Measurements from ENCODE around the gene MAN2C1.

MAN2C1 gene

DNA sequence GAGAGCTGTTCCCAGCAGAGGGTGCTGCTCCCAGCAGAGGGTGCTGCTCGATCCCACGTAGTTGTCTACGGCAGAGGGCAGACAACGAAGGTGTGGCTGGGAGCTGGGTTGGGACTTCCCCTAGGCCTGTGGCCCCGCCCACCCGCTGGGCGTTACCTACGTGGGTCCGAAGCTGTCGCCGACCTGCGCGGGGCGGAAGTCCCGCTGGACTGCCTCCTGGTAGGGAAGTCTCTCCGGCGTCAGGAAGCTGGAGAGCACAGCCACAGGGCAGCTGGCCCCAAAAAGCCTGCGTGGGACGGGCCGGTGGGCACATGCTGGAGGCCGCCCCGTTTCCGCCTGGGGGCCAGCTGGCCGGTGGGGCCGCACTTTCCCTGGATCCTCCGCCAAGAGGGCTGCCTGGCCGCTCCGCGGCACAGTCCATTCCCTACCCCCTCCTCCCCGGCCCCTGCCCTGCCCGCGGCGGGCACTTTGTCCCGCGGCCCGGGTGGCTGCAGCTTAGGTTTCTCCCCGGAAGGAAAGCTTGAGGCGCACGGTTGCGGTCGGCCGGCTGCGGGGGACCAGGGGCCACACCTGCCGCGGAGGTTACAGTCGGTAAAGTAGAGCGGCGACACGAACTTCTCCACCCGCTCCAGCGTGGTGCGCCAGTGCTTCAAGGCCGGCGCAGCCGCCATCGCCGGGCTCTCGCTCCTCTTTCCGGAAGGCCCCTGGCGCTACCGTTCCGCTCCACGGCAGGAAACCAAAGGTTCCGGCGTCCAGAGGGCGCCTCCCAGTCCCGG, at the start of gene MAN2C1:
TSS of gene MAN2C1 (minus strand) at position 695 of the 776 bp plus-strand sequence. CDS start at position 671, 24 bp downstream.
- Histone ChIP-seq H4K20me1 (ENCODE audit: low read depth, low read length) (no peaks in the 10 kb centered on the region), H3K36me3 (ENCODE audit: low read length) (0 out of 2 replicates have a peak, but pooled peaks cover 2% of the 10 kb centered on the region), H2AFZ (ENCODE audit: low read depth, low read length, severe bottlenecking) (peak within 1 kb of the TSS; percentile 68), H3K9me3 (ENCODE audit: insufficient read depth, low read length) (no peaks in the 10 kb centered on the region), H3K9me2 (replicated peaks; ENCODE audit: insufficient read depth, low read length) (no peaks in the 10 kb centered on the region), H3F3A (ENCODE audit: insufficient read depth) (peaks cover 28% of the 10 kb centered on the region), H3K79me2 (ENCODE audit: insufficient read depth, low read length) (no peaks in the 10 kb centered on the region), H3K4me2 (ENCODE audit: low read depth, low read length, poor library complexity, severe bottlenecking) (peak within 1 kb of the TSS; percentile 85), H3K27ac (ENCODE audit: low read depth, low read length) (peak within 1 kb of the TSS; percentile 86), H3K4me3 (ENCODE audit: insufficient read depth, low read length, poor library complexity, severe bottlenecking) (peak within 1 kb of the TSS; percentile 71), H3K27me3 (ENCODE audit: low read length) (no peaks in the 10 kb centered on the region), H3K9ac (ENCODE audit: low read length) (peak within 1 kb of the TSS; percentile 76)
- peak; percentile 81 for TF ChIP-seq CTCF (IDR thresholded peaks at IDR 0.05; ENCODE audit: insufficient read depth, low read length, poor library complexity, severe bottlenecking)
- TF ChIP-seq EZH2phosphoT487 (conservative IDR thresholded peaks at IDR 0.05; ENCODE audit: low read length), result no peak

- H4K20me1 ChIP-seq (ENCODE audit: low read depth, low read length), result no peaks in the 10 kb centered on the region
- H3K9ac ChIP-seq (ENCODE audit: low read length), result no peak overlapping the region
- H2AFZ ChIP-seq (ENCODE audit: low read depth, low read length, severe bottlenecking), result no peak overlapping the region
- H3K27ac ChIP-seq (ENCODE audit: low read depth, low read length), result no peak overlapping the region
- H3K4me3 ChIP-seq (ENCODE audit: insufficient read depth, low read length, poor library complexity, severe bottlenecking), result no peak overlapping the region
- no peak for TF ChIP-seq CTCF (IDR thresholded peaks at IDR 0.05; ENCODE audit: insufficient read depth, low read length, poor library complexity, severe bottlenecking)
- no peaks in the 10 kb centered on the region for H3K27me3 ChIP-seq (ENCODE audit: low read length)
- no peaks in the 10 kb centered on the region for H3K9me2 ChIP-seq (replicated peaks; ENCODE audit: insufficient read depth, low read length)
- H3K36me3 ChIP-seq (ENCODE audit: low read length), result peaks cover 31% of the 10 kb centered on the region; the same call in 1 of the 2 replicates
- H3K79me2 ChIP-seq (ENCODE audit: insufficient read depth, low read length), result 0 out of 2 replicates have a peak, but pooled peaks cover 3% of the 10 kb centered on the region
- H3K9me3 ChIP-seq (ENCODE audit: insufficient read depth, low read length), result no peaks in the 10 kb centered on the region
- H3F3A ChIP-seq (ENCODE audit: insufficient read depth), result no peaks in the 10 kb centered on the region
- no peak overlapping the region for H3K4me2 ChIP-seq (ENCODE audit: low read depth, low read length, poor library complexity, severe bottlenecking)
Observed at GRCh38 chr15:75416584-75416983, 48.2 kb upstream of the MAN2C1 start.

DNA sequence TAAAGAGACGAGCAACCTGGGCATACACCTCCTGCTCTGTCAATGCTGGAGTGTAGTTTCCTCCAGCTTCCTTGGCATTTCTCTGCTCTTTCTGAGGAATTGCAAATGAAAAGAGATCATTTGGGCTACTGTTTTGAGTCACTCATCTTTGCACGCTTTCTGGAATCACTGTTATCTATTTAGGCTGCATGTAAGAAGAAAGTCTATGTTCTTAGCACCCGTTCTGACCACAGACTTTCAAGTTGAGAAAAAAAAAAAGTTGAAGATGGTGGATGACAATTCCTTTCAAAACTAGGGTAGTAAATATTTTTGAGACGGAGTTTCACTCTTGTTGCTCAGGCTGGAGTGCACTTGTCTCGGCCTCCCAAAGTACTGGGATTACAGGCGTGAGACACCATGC, 41.8 kb upstream of the MAN2C1 start:
- H3K9me3 ChIP-seq (ENCODE audit: insufficient read depth, low read length), result no peaks in the 10 kb centered on the region
- TF ChIP-seq CTCF (IDR thresholded peaks at IDR 0.05; ENCODE audit: insufficient read depth, low read length, poor library complexity, severe bottlenecking), result no peak
- no peak for TF ChIP-seq EZH2phosphoT487 (conservative IDR thresholded peaks at IDR 0.05; ENCODE audit: low read length)
- no peaks in the 10 kb centered on the region for H3K27me3 ChIP-seq (ENCODE audit: low read length)
- H4K20me1 ChIP-seq (ENCODE audit: low read depth, low read length), result no peaks in the 10 kb centered on the region
- peaks cover 40% of the 10 kb centered on the region; the same call in 1 of the 2 replicates for H3K36me3 ChIP-seq (ENCODE audit: low read length)
- H3K27ac ChIP-seq (ENCODE audit: low read depth, low read length), result no peak overlapping the region
- no peak overlapping the region for H2AFZ ChIP-seq (ENCODE audit: low read depth, low read length, severe bottlenecking)
- H3K9me2 ChIP-seq (replicated peaks; ENCODE audit: insufficient read depth, low read length), result no peaks in the 10 kb centered on the region
- no peak overlapping the region for H3K9ac ChIP-seq (ENCODE audit: low read length)
- no peak overlapping the region for H3K4me3 ChIP-seq (ENCODE audit: insufficient read depth, low read length, poor library complexity, severe bottlenecking)
- H3K4me2 ChIP-seq (ENCODE audit: low read depth, low read length, poor library complexity, severe bottlenecking), result no peak overlapping the region
- 0 out of 2 replicates have a peak, but pooled peaks cover 3% of the 10 kb centered on the region for H3K79me2 ChIP-seq (ENCODE audit: insufficient read depth, low read length)
- no peaks in the 10 kb centered on the region for H3F3A ChIP-seq (ENCODE audit: insufficient read depth)
